Hepatocyte (in vitro differentiated cells): ENCODE results near the gene ABO. TPM values are rescaled to one million over a fixed set of nuclear protein-coding genes. Genes with fewer than 3 reads are reported as not detected.
"Not testable (repeated sequence)": the region's sequence is repeated elsewhere in the genome, so short reads cannot be mapped to it uniquely, and the experiment has no call there.

Source experiments
- DNase-seq: peaks from one replicate; pipeline ENCODE4 v3.0.0-alpha.2; 2016; ENCODE audit warnings: low spot score
- H2AFZ ChIP-seq: fragments of 200-600 bp; sonication (generic); 2 replicates; pipeline ENCODE4 v1.6.0; 2016; ENCODE audit warnings: antibody characterized with exemption, mild to moderate bottlenecking
- H3K27ac ChIP-seq: fragments of 200-600 bp; sonication (generic); 2 replicates; pipeline ENCODE4 v1.5.1; 2016; ENCODE audit warnings: mild to moderate bottlenecking
- H3K27me3 ChIP-seq: fragments of 200-600 bp; sonication (generic); 2 replicates; pipeline ENCODE4 v1.6.1; 2016
- H3K36me3 ChIP-seq: fragments of 200-600 bp; sonication (generic); replicated peaks from 2 replicates; pipeline ENCODE4 v1.5.1; 2016; ENCODE audit warnings: low read depth; ENCODE audit not compliant: insufficient read depth
- H3K4me1 ChIP-seq: fragments of 200-600 bp; sonication (generic); 2 replicates; pipeline ENCODE4 v1.5.1; 2016; ENCODE audit warnings: mild to moderate bottlenecking, moderate library complexity; ENCODE audit not compliant: insufficient read depth
- H3K4me2 ChIP-seq: fragments of 200-600 bp; sonication (generic); 2 replicates; pipeline ENCODE4 v1.6.0; 2016
- H3K4me3 ChIP-seq: fragments of 200-600 bp; sonication (generic); 2 replicates; pipeline ENCODE4 v1.5.1; 2016; ENCODE audit warnings: mild to moderate bottlenecking
- H3K79me2 ChIP-seq: fragments of 200-600 bp; sonication (generic); 2 replicates; pipeline ENCODE4 v1.6.0; 2017; ENCODE audit warnings: mild to moderate bottlenecking
- H3K9me2 ChIP-seq: fragments of 200-600 bp; sonication (generic); replicated peaks from 2 replicates; pipeline ENCODE4 v1.6.0; 2017; ENCODE audit warnings: mild to moderate bottlenecking; ENCODE audit not compliant: insufficient read depth
- H3K9me3 ChIP-seq: fragments of 200-600 bp; sonication (generic); 2 replicates; pipeline ENCODE4 v1.5.1; 2016; ENCODE audit warnings: low read depth, mild to moderate bottlenecking
- H4K20me1 ChIP-seq: fragments of 200-600 bp; sonication (generic); 2 replicates; pipeline ENCODE4 v1.6.0; 2016; ENCODE audit warnings: mild to moderate bottlenecking; ENCODE audit not compliant: insufficient read depth, poor library complexity, severe bottlenecking
- CTCF ChIP-seq: fragments of 200-600 bp; sonication (generic); IDR thresholded peaks from 2 replicates; pipeline ENCODE4 v1.5.1; 2016; ENCODE audit warnings: antibody characterized with exemption, mild to moderate bottlenecking; ENCODE audit not compliant: poor library complexity
- EZH2 ChIP-seq: fragments of 200-600 bp; sonication (generic); IDR thresholded peaks from 2 replicates; pipeline ENCODE4 v1.6.1; 2016; ENCODE audit warnings: antibody characterized with exemption, mild to moderate bottlenecking, borderline replicate concordance
- EZH2phosphoT487 ChIP-seq: fragments of 200-600 bp; sonication (generic); IDR thresholded peaks from one replicate; pipeline ENCODE4 v1.6.1; 2018; ENCODE audit warnings: antibody characterized with exemption, mild to moderate bottlenecking, low read depth, moderate library complexity; ENCODE audit not compliant: unreplicated experiment, severe bottlenecking
- WGBS: methylation state at CpG from one replicate; pipeline ENCODE4 v1.1.6; 2016; ENCODE audit warnings: low lambda C conversion rate; ENCODE audit errors: missing lambda C conversion rate; 5-methylcytosine and 5-hydroxymethylcytosine counted together
- polyA plus RNA-seq: library from polyadenylated mRNA; unstranded; fragments of >200 nt; fragmentation: Nextera tagmentation; extraction: Ambion mirVana; gene quantifications from 2 replicates; pipeline ENCODE4 v1.2.1, GENCODE V29; 2016
- total RNA-seq: library from RNA; depleted of rRNA; stranded (reverse); fragments of >200 nt; gene quantifications from 2 replicates; pipeline ENCODE4 v1.2.3, GENCODE V29; 2014

The ABO gene
- total and polyA plus RNA-seq, 2 experiments from 2014 or later = 4.8 to 15.7 TPM

- Histone ChIP-seq H3K36me3 (no peaks in the 10 kb centered on the region), H3K9me2 (no peaks in the 10 kb centered on the region), H3K79me2 (no peaks in the 10 kb centered on the region), H3K4me3 (no peak overlapping the region), H3K27me3 (no peaks in the 10 kb centered on the region), H2AFZ (no peak overlapping the region), H4K20me1 (no peaks in the 10 kb centered on the region), H3K4me2 (no peak overlapping the region), H3K27ac (no peak overlapping the region), H3K4me1 (no peaks in the 10 kb centered on the region), H3K9me3 (no peaks in the 10 kb centered on the region)
- 86% methylated on average over 25 of the region's 25 CpGs for WGBS
- TF ChIP-seq CTCF = no peak
- no peak for DNase-seq
Measured at GRCh38 chr9:133226219-133227171, 48.5 kb downstream of the ABO start.

- DNase-seq = no peak
- H3K36me3 ChIP-seq = no peaks in the 10 kb centered on the region
- no peak overlapping the region for H2AFZ ChIP-seq
- H3K27ac ChIP-seq = no peak overlapping the region
- no peaks in the 10 kb centered on the region for H3K9me3 ChIP-seq
- H3K4me3 ChIP-seq = no peak overlapping the region
- H3K9me2 ChIP-seq = no peaks in the 10 kb centered on the region
- no peaks in the 10 kb centered on the region for H4K20me1 ChIP-seq
- H3K27me3 ChIP-seq = no peaks in the 10 kb centered on the region
- H3K4me2 ChIP-seq = no peak overlapping the region
- no peaks in the 10 kb centered on the region for H3K4me1 ChIP-seq
- TF ChIP-seq EZH2phosphoT487 = no peak
- TF ChIP-seq EZH2 = no peak
- TF ChIP-seq CTCF = no peak
- WGBS = 81% methylated on average over 37 of the region's 38 CpGs
- no peaks in the 10 kb centered on the region for H3K79me2 ChIP-seq
Measured at GRCh38 chr9:133225171-133226011, 49.6 kb downstream of the ABO start.

- H3K9me3 ChIP-seq = no peaks in the 10 kb centered on the region
- H3K27me3 ChIP-seq = no peaks in the 10 kb centered on the region
- H3K27ac ChIP-seq = no peak overlapping the region
- no peaks in the 10 kb centered on the region for H4K20me1 ChIP-seq
- no peaks in the 10 kb centered on the region for H3K4me1 ChIP-seq
- TF ChIP-seq EZH2 (no peak), EZH2phosphoT487 (no peak), CTCF (no peak)
- no peaks in the 10 kb centered on the region for H3K36me3 ChIP-seq
- H3K79me2 ChIP-seq = no peaks in the 10 kb centered on the region
- no peaks in the 10 kb centered on the region for H3K9me2 ChIP-seq
- no peak overlapping the region for H3K4me2 ChIP-seq
- no peak overlapping the region for H2AFZ ChIP-seq
- DNase-seq = no peak
- no peak overlapping the region for H3K4me3 ChIP-seq
- WGBS = 92% methylated on average over 12 of the region's 12 CpGs
Measured at GRCh38 chr9:133224762-133225161, 50.2 kb downstream of the ABO start.

- WGBS = 50% methylated on average over 12 of the region's 13 CpGs
- not testable (repeated sequence) for H3K27ac ChIP-seq, H3K36me3 ChIP-seq, H4K20me1 ChIP-seq, H3K4me2 ChIP-seq, H3K4me3 ChIP-seq, H3K9me2 ChIP-seq, H3K9me3 ChIP-seq, H3K4me1 ChIP-seq, H3K27me3 ChIP-seq, H2AFZ ChIP-seq, H3K79me2 ChIP-seq
- peak; percentile 30 for DNase-seq
Measured at GRCh38 chr9:133223159-133223756, 51.7 kb downstream of the ABO start.

GRCh38 chr9:133221994-133222393, 53.0 kb downstream of the ABO start:
- not testable (repeated sequence) for H3K4me2 ChIP-seq, H3K36me3 ChIP-seq, H3K27ac ChIP-seq, H3K79me2 ChIP-seq, H4K20me1 ChIP-seq, H3K9me3 ChIP-seq, DNase-seq, H2AFZ ChIP-seq, H3K9me2 ChIP-seq, H3K27me3 ChIP-seq, H3K4me3 ChIP-seq, H3K4me1 ChIP-seq
- 86% methylated on average over 12 of the region's 12 CpGs for WGBS
